ENCODE results near the gene ZNF436.
"Not testable (repeated sequence)": the region's sequence is repeated elsewhere in the genome, so short reads cannot be mapped to it uniquely, and the experiment has no call there.

ZNF436 gene

DNA sequence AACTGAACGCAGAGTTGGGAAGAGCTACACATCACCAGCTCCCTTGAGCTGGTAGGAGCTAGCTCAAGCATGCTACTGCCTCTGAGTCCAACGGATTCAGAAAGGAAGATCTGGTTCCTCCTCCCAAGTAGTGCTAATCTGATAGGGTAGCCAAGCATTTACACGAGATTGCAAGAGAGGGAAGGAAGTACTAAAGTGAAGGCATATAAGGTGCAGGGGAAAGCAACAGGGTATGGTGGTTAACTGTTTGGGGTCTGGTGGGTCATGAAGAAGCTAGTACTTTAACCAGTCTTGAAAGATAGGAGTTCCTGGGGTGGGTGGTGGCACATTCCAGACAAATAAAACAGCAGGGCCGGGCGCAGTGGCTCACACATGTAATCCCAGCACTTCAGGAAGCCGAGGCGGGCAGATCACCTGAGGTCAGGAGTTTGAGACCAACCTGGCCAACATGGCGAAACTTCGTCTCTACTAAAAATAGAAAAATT is 20.2 kb upstream of the ZNF436 start:
- DNase-seq, result no peak

DNA sequence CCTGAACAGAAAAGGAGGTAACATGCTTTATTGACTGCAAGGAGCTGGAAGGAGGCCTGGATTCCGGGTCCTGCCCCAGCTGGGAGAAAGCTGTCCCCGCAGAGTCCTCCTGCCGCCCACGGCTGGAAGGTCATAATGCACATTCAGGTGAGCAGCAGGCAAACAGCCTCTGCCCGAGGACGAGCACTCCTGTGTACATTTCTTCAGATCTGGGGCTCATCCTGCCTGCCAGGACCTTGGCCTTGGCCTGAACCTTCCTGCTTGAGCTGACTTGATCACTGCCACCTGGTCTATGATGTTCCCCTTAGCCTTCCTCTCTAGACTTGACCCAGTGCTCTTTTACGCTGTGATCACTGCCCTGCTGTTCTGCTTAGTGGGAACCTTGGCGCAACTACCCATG is 17.9 kb upstream of the ZNF436 start:
- no peak for DNase-seq

DNA sequence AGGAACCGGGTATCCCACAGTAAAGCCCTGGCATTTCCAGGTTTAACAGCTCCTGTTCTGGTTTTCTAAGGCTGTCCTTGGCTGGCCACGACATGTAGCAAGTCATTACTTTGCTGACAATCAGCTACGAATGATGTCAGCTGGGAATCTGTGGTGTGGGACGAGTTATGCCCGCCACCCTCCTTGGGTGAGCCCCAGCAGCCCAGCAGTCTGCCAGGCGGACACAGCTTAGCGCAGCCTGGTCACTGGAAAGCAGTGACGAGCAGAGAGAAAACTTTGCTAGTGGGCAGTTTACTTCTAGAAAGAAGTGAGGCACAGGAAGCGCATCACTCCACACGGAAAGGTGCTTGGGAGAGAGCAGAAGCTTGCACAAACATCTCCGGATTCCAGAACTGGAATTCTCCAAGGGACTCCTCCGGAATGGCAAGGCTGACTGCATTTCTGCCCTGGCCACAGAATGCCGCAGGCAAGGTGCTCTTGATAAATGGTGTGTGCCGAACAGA is 15.5 kb upstream of the ZNF436 start:
- DNase-seq, result no peak

DNA sequence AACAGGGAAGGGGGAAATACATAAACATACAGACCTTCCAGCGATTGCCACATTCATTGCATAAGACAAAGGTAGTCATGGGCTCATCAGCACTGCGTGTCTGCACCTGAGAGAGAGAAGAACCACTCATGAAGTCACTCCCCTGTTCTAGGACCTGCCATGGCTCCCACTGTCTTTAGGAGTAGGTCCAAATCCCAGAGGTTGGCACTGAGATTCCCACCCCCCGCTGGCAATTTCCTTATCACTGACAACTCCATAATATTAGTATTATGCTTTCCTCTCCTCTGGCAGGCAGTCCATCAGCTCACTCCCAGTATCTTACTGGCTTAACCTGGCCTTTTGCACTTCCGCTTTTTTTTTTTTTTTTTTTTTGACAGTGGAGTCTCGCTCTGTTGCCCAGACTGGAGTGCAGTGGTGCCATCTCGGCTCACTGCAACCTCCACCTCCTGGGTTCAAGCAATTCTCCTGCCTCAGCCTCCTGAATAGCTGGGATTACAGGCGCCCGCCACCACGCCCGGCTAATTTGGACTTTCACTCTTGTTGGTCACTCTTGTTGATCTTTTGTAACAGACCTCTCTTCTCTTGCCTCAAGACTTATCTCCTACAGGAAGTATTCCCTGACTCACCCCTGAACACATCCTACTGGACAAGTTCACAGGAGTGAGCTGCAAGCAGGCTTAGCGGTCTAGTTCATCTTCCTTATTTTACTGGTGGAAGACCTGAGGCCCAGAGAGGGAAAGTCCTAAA is 14.8 kb upstream of the ZNF436 start:
- DNase-seq, result no peak

DNA sequence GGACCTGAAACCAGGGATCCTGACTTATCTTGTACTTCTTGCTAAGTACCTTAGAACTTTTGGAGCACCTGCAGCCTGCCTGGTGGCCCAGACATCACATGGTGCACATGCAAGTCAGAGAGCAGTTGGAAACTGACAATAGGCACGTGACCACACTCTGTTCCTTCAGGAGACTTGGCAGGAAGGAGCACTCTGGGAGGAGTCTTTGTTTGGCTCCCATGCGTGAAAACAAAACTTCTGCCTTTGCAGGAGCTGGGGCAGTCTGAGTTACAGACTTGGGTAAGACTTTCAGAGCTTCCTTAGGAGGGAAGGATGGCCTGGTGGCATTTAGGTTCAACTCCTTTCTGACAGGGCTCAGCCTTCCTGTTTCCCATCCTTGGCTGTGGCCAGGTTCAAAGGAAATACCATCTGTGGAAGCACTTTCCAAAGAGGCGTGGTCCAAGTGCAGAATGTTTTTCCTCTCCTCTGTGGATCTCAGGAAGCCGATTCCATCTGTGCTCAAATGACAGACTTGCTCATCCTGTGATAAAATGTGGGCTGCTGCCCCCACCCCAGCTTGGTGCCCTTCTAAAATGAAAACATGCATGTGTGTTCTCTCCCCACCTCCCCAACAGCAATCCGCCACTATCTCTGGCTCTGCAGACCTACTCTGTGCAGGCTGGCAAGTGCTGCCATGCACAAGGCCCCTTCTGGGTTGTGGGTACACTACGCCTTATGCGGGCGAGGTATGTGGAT is 14.1 kb upstream of the ZNF436 start:
- DNase-seq, result no peak

DNA sequence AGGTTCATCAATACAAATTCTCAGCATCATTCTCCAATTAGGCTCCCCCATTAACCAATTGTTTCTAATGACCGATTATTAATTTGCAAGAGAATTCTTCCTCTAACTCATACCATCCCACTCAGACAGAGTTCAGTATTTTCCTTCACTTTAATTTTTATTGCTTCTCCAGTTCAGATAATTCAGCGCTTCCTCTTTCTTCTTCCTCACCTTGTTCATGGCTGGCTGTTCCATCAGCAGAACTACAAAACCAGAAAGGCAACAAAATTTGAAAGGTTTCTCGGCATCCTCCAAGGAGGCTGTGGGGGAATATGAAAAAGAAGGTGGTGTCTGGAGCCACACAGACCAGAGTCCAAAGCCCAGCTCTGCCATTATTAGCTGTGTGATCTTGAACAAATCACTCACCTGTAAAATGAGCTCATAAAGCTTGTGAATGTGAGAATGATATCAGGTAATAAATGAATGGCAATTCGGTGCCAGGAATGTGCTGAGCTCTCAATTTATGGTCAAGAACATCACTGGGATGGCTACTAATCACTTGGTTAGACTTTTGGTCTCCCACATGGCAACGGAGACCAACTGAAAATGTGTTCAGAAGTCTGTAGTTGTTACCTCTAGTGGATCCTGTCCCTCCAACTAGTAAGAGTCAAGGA is 11.7 kb upstream of the ZNF436 start:
- DNase-seq, result no peak

DNA sequence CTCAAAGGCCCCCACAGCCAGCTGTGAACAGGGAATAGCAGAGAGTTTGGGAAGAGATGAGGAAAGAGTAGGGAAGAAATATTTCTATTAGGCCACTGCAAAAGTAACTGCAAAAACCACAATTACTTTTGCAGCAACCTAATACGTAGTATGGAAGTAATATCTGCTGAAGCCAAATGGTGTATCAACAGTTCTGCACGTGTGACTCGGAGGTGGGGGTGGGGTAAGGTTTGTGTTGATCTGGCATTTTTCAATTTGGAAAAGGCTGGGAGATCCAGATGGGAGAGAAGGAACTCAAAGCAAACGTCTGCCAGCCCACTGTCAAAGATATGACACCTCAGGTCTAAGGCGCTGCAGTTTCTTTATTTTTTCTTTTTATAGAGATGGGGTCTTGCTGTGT is 11.1 kb upstream of the ZNF436 start:
- no peak for DNase-seq

DNA sequence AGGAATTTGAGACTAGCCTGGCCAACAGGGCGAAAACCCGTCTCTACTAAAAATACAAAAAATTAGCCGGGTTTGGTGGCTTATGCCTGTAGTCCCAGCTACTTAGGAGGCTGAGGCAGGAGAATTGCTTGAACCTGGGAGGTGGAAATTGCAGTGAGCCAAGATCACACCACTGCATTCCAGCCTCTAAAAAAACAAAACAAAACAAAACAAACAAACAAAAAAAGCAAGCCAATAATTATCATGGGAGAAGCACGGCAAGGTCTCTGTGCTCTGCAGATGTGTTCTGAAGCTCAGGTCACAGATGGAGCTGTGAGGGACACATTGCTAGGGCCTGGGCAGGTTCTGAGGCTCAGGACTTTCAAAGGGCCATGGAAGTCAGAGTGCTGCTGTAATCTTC is 10.6 kb upstream of the ZNF436 start:
- not testable (repeated sequence) for DNase-seq

DNA sequence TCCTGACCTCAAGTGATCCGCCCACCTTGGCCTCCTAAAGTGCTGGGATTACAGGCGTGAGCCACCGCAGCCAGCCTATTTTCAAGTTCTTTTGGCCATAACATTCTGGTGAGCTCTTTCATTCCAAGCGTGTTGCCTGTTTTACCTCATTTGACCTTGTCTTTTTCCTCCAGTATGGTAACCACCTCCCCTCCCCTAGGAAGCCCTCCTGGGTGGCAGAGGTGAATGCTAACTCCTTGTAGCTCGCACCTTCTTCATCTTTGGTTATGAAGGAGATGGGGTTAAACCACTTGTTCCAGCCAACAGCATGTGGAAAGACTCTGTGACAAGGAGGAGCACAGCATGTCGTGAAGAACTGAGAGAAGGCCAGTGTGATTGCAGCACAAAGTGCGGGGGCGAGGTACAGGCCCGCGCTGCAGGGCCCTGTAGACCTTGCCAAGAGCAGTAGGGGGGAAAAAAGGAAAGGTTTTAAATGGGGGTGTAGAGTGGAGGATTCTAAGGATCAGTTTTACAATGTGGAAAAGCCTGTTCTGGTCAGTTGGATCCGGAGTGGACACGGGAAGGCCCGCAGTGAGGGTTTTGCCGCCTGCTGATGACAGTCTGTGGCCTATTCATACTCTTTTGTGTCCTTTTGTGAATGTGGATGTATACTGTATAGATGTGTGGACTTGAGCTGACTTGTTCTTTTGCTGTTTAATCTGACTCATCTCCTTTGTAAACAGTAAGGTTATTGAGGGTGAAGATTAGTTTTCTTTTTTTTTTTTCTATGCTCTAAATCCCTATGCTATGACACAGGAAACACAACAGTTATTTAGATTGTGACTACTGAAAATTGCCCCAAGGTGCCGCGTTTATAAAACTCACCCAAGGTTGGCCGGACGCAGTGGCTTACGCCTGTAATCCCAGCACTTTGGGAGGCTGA is 7.5 kb upstream of the ZNF436 start:
- DNase-seq, result no peak

DNA sequence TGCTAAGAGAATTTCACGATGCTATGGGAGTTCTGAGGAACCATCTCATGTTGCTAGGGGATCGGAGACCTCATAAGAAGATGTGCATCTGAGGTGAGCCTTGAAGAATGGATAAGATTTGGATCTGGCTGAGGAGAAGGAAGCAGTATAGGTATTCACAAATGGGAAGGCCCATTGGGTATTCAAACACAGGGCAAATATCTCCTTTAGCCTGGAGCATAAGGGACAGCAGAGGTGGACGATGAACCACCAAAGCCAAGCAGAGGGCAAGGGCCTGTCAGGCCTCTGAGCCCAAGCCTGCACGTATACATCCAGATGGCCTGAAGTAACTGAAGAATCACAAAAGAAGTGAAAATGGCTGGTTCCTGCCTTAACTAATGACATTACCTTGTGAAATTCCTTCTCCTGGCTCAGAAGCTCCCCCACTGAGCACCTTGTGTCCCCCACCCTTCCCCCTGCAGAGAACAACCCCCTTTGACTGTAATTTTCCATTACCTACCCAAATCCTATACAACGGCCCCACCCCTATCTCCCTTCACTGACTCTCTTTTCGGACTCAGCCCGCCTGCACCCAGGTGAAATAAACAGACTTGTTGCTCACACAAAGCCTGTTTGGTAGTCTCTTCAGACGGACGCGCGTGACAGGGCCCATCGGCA is 4.6 kb upstream of the ZNF436 start:
- DNase-seq, result not testable (repeated sequence)

DNA sequence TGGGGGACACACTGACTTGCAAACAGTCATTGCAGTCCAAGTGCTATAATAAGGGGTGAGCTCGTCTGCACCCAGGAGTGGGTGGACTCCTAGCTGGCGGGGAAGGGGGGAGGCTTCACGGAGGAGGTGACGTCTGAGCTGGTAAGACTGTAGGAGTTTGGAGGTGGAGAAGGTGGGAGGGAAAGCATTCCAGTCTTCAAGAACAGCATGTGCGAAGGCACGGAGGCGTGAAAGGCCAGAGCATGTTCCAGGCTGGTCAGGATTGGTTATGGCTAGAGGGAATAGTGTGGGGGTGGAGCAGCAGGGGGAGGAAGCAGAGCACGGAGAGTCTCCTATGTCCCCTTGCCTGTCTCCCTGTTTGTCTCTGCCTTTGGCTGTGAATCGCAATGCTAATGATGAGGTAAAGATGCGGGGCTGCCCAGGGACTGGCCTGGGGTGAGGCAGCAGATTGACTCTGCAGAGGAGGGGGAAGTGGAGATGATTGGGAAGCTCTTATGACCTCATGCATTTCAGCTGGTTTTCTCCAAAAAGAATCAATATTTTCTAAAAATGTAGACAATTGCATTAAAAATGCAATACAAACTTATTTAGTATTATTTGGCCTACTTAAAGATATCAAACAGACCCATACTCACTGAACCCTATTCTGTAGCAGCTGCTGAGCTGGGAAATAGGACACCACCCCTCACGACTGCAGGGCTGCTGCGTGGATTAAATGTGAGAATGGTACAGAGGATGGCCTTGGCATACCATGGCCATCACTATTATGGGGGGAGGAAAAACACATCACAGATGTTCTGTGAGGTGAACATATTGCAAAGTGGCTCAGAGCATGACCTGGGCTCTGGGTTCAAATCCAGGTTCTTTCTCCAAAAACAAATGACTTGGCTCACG is 2.6 kb upstream of the ZNF436 start:
- DNase-seq, result no peak

DNA sequence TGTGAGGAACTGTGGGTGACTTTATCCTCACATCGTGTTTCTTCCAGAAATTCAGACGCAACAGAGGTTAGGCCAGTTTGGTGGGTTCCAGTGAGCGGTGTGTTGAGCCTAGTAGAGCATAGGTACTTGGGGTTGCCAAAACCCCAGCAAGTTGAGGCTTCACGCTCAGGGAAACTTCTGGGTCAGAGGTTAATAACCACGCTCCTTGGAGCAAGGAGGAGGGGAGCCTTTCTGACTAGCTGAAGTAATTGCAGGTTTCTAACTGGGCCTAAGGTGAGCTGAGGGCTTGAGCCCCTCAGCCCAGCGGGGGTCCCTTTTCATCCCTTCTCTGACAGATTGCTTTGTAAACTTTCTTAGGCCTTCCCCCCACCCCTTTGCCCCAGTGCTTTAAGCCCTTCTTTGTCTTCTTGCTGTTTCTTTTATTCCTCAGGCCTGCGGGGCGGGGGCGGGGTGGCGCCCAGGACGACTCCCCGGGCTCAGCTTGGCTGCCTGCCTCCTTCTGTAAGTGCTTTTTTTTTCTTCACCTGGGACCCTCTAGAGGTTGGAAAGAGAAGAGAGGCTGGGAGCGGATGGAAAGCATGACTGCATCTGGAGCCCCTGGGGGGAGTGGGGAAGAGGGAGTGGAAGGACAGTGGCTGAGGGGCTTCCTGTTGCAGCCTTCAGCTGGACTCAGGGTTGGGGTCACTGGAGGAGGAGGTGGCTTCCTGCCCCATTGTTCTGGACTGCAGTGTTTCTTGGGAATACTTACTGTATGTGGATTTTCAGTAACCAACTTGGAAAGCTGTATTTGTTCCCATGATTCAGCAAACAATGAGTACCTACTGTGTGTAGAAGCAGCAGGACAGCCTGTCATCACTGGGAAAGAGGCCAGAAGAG is 1.3 kb upstream of the ZNF436 start:
- DNase-seq, result no peak

DNA sequence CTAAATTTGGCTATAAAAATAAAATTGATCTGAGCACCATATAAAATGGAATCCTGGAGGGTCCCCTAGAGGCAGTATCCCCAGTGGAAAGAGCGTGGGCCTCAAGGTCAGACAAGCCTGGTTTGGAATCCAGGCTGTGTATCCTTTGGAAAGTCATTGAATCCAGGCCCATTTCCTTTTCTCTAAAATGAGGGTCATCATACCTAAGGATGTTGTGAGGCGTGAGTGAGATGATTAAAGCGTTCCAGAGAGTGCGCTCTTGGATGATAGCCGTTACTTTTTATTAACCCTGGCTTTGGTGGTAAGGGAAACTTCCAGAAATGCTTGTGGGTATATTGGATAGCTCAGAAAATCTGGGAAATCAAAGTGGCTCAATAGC is 683 bp upstream of the ZNF436 start:
- DNase-seq, result no peak

DNA sequence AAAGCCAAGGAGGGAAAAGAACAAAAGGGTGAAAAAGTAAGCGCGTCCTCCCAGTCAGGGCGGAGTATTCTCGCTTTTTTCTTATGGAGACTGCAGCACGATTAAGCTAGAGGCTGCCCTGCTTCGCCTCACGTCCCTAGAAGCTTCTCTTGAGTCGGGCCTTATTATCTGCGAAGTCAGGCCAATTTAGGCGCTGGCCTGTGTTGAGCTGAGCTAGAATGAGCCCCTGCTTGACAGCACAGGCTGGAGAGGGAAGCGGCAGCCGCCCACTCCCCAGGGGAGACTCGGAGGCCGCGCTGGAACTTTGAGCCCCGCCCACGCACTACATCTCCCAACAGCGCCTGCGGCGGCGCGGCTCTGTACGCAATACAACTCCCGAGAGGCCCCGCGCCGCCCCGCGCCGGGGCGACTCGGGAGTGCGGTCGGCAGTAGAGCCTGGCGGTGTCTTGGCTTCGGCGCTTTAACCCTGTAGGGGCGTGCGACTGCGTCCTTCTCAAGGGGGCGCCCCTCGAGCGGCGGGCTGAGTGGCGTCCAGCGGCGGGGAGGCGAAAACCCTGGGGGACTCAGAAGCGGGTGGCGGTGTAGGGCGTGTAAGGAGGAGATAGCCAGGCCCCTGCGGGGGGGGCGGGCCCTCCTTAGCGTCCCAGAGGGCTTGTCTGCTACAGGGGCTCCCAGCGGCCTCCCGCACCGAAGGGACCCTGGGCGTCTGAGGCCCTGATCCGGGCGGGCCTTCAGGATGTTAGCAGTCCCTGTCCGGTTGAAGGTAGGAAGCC is 888 bp downstream of the ZNF436 start:
- peak; percentile 89 to 91 for DNase-seq

DNA sequence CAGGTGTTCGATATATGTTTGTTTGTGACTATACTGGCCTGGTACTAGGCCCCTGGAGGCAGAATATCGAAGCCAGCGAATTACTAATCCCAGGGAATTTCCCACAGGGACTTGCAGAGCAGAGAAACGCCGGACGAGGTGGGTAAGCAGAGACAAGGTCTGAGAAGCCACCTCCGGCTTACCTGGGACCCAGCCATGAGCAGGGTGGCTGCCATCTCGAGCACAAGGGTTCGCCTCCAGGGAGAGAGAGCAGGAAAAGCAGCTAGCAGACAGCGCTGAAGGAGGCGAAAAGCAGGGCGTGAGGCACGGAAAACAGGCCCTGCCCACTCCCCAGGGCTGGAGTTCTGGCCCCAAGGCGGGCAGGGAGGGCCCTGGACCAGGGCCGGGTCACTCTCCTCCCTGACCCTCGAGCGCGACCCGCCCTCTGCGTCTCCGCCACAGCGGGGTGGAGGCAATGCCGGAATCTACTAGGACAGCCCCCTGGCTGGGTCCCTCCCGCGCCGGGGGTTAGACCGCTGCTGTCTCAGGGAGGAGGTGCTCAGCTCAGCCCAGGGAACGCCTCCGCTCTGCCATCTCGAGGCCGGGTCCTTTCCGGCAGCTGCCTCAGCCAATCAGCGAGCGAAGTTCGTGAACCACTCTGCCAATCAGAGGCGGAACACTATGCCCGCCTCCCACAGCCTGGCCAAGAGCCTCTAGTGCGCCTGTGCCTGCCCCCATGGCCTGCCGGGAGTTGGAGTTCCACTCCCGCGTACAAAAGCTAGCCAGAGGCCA is 1.7 kb downstream of the ZNF436 start:
- peak; percentile 95 to 98 for DNase-seq

DNA sequence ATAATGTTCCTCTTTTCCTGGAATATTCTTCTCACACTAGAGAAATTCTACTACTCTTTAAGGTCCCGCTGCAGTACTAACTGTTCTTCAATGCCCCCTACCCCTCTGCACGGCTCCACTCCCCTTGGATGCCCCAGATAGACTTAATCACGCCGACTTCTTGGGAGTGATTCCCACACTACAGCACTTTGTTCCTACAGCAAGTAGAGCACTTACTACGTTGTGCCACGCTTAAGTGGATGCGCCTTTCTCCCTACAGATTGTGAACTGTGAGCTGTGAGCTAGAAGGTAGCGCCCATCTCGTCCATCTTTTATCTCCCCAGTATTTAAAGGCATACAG is 2.2 kb downstream of the ZNF436 start:
- no peak for DNase-seq

DNA sequence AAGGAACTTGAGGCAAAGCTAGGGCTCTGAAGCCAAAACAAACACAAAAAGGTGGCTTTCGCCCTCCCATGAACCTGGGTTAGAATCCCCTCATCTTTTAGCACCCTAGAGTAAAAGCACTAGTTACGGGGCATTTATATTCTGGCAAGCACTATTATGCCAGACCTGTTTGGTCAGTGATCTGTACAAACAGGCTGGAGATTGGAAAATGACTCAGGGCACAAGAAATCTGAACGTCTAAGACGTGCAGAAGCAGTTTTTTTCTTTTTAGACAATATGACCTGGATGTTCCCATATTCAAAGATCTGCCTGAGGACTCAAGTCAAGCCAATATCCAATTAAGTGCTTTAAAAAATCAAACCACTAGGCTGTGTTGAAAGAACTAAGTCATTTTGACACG is 3.0 kb downstream of the ZNF436 start:
- DNase-seq, result no peak

DNA sequence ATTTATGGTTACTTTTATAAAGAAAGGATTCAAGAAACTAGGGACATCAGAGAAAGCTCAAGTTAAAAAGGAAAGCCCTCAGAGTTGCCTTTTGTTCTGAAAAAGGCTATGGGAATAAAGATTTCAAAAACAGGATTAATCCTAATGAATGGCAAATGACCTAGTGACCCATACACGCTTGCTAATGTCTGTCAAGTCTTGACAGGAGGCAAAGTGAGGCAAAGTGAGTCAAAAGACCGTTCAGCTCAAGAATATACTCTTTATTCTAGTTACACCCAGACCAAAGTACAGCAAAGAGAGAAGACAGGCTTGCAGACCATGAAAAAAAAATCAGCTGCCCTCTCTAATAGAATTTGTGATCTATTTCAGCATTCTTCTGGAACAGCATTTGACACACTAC is 3.5 kb downstream of the ZNF436 start:
- DNase-seq, result no peak
